GM13976 (cell line): Measurements from ENCODE around the gene SKA3.

Experiments used
- DNase-seq: peaks from one replicate; pipeline ENCODE4 v3.0.0; 2012; ENCODE audit warnings: low spot score
- CTCF ChIP-seq: IDR thresholded peaks from 2 replicates; pipeline ENCODE4 v1.5.1; 2012; ENCODE audit warnings: borderline replicate concordance, mild to moderate bottlenecking; ENCODE audit not compliant: insufficient read depth; ENCODE audit errors: extremely low read depth, missing control alignments, control extremely low read depth
- in situ Hi-C: fragments of 300-500 bp; cut with MboI; formaldehyde crosslinking; loops from one replicate; pipeline ENCODE4 v1.12.0; 2022; ENCODE audit warnings: low sequenced_read_pairs, mixed read lengths, inconsistent platforms; ENCODE audit not compliant: unreplicated experiment

Gene SKA3

DNA sequence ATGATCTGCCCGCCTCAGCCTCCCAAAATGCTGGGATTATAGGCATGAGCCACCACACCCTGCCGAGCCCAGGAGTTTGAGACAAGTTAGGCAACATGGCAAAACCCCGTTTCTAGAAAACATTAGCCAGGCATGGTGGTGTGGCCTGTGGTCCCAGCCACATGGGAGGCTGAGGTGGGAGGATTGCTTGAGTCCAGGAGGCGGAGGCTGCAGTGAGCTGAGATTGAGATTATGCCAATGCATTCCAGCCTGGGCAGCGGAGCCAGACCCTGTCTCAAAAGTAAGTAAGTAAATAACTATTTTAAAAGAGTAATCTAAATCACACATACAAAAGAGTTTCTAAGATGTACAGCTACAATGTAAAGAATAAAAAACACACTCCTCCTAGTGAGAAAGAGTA is 41.9 kb downstream of the SKA3 start:
- no peak for TF ChIP-seq CTCF
- DNase-seq: no peak
- in situ Hi-C loops: no loop called here

DNA sequence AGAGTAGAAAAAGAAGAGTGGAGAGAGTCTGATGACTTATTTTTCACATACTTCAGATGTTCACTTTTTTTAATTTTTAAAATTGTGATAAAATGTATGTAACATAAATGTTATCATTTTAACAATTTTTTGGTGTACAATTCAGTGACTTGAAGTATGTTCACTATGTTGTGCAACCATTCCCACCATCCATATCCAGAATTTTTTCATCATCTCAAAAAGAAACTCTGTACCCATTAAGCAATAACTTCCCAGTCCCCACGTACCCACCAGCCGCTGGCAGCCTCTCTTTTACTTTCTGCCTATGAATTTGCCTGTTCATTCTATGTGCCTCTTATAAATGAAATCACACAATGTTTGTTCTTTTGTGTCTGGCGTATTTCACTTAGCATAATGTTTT is 43.3 kb downstream of the SKA3 start:
- TF ChIP-seq CTCF: no peak
- DNase-seq: no peak
- in situ Hi-C loops: no loop called here

DNA sequence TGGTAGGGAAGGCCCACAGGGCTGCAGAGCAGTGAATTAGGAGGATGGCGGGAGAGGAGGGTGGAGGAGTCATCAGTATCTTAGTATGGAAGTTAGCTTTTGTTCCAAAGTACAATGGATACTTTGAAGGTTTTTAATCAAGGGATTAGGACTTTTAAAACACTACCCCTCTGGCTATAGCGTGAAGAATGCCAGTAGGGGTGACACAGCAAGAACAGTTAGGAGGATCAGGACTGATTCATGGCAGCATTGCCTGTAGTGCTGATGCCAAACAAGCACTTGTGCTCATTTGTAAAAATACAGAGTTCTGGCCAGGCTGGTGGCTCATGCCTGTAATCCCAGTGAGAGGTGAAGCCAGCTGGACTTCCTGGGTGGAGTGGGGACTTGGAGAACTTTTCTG is 46.2 kb downstream of the SKA3 start:
- in situ Hi-C loops: no loop called here
- no peak for TF ChIP-seq CTCF
- DNase-seq: no peak

GRCh38 chr13:21124852-21125251 is 51.5 kb downstream of the SKA3 start:
- DNase-seq: no peak
- in situ Hi-C loops: no loop called here
- no peak for TF ChIP-seq CTCF

DNA sequence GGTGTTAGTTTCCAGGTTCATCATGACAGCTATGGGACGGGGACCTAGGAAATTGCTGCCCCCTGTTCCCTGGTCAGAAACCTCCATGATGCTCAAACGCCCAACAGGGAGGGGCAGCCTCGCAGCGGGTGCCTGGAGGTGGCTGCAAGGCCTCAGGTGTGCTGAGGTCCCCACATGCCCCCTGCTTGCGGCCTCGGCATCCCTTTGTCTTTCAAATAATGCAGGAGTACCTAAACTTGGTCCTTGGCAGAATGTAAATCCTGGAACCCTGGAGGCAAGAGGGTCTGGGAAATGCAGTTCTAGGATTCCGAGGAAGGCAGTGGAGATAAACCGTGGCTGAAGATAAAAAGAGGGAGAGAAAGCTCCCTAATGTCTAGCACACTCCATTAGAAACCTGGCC is 52.4 kb downstream of the SKA3 start:
- DNase-seq: no peak
- in situ Hi-C loops: no loop called here
- TF ChIP-seq CTCF: no peak

GRCh38 chr13:21121616-21122015 is 54.7 kb downstream of the SKA3 start:
- in situ Hi-C loops: no loop called here
- no peak for DNase-seq
- no peak for TF ChIP-seq CTCF

DNA sequence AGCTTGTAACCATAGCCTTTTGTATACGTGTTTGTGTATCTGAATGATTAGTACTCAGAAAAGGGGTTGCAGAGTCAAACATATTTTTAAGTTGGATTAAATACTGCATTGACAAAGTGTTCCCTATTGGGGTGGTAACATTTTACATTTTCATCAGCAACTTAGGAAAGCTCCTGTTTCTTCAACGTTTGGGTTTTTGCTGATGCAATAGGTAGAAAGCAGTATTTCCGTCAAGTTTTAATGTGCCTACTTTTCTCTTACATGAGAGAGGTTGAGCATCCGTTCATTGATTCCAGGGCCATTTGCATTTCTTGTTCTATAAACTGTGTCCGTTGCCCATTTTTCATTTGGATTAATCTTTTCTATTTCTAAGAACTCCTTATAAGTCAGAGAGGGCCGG is 56.2 kb downstream of the SKA3 start:
- no peak for DNase-seq
- in situ Hi-C loops: no loop called here

More for the DNA sequence above, 56.2 kb downstream of the SKA3 start:
- no peak for TF ChIP-seq CTCF
